RPMI8226 (cell line): ENCODE measurements around the gene NR2F1-AS1.

ENCODE experiments used
- DNase-seq: peaks from one replicate; pipeline ENCODE4 v3.0.0-alpha.2; 2015

The NR2F1-AS1 gene

GRCh38 chr5:93588352-93589151 is 7.5 kb upstream of the NR2F1-AS1 start:
- no peak for DNase-seq

GRCh38 chr5:93587597-93588351 is 6.8 kb upstream of the NR2F1-AS1 start:
- no peak for DNase-seq

- no peak for DNase-seq
Measured at GRCh38 chr5:93586736-93587596, 5.9 kb upstream of the NR2F1-AS1 start.

GRCh38 chr5:93585767-93586385 is 4.9 kb upstream of the NR2F1-AS1 start:
- DNase-seq, result no peak

- DNase-seq, result no peak
Measured at GRCh38 chr5:93585041-93585766, 4.2 kb upstream of the NR2F1-AS1 start.

- no peak for DNase-seq
Measured at GRCh38 chr5:93584596-93585040, 3.6 kb upstream of the NR2F1-AS1 start.

- peak; percentile 58 for DNase-seq
Measured at GRCh38 chr5:93583768-93584595, 3.0 kb upstream of the NR2F1-AS1 start.

GRCh38 chr5:93583439-93583767 is 2.4 kb upstream of the NR2F1-AS1 start:
- no peak for DNase-seq

- DNase-seq, result peak; percentile 69
Measured at GRCh38 chr5:93582677-93583438, 1.8 kb upstream of the NR2F1-AS1 start, which contains the start of gene NR2F1. Gene NR2F1 (plus strand): TSS chr5:93583222. CDS start chr5:93585024, 1,802 bp downstream.

- DNase-seq, result no peak
Measured at GRCh38 chr5:93582167-93582462, 1.1 kb upstream of the NR2F1-AS1 start.

GRCh38 chr5:93580063-93580926 is 724 bp downstream of the NR2F1-AS1 start:
- DNase-seq, result no peak

GRCh38 chr5:93579692-93580062 is 1.3 kb downstream of the NR2F1-AS1 start:
- DNase-seq, result no peak

GRCh38 chr5:93578813-93579691 is 2.0 kb downstream of the NR2F1-AS1 start:
- DNase-seq, result no peak

- no peak for DNase-seq
Measured at GRCh38 chr5:93577854-93578812, 2.9 kb downstream of the NR2F1-AS1 start.

- no peak for DNase-seq
Measured at GRCh38 chr5:93576994-93577853, 3.8 kb downstream of the NR2F1-AS1 start.
